Effector CD8-positive, alpha-beta T cell (primary cell): ENCODE data around the gene SMC3.
"Not testable (repeated sequence)": the region's sequence is repeated elsewhere in the genome, so short reads cannot be mapped to it uniquely, and the experiment has no call there.

Experiments
- DNase-seq: peaks from one replicate; lab custom pipeline; 2025; lab: John Stamatoyannopoulos, UW
- total RNA-seq, 4 experiments: gene quantifications; one replicate each; lab custom pipeline; 2026; lab: John Stamatoyannopoulos, UW

The SMC3 gene
- total RNA-seq = 179 to 227 (median 189) reads per million in 4 experiments

GRCh38 chr10:110567201-110568054 lies at the start of gene SMC3:
SMC3 (plus strand) TSS chr10:110567695; CDS start chr10:110567817, 122 bp downstream.
- peak; percentile 88 for DNase-seq

- no peak for DNase-seq
Observed at GRCh38 chr10:110522365-110522988, 45.0 kb upstream of the SMC3 start.

GRCh38 chr10:110523736-110524135 lies 43.8 kb upstream of the SMC3 start:
- no peak for DNase-seq

- DNase-seq = no peak
Observed at GRCh38 chr10:110524179-110524858, 43.2 kb upstream of the SMC3 start.

- DNase-seq = no peak
Observed at GRCh38 chr10:110524859-110525232, 42.6 kb upstream of the SMC3 start.

GRCh38 chr10:110525349-110526260 lies 41.9 kb upstream of the SMC3 start:
- DNase-seq = no peak

GRCh38 chr10:110527731-110528171 lies 39.7 kb upstream of the SMC3 start:
- no peak for DNase-seq

- no peak for DNase-seq
Observed at GRCh38 chr10:110528224-110528996, 39.1 kb upstream of the SMC3 start.

GRCh38 chr10:110528997-110529524 lies 38.4 kb upstream of the SMC3 start:
- not testable (repeated sequence) for DNase-seq

- no peak for DNase-seq
Observed at GRCh38 chr10:110529596-110530011, 37.9 kb upstream of the SMC3 start.

- no peak for DNase-seq
Observed at GRCh38 chr10:110530131-110530831, 37.2 kb upstream of the SMC3 start.

- DNase-seq = no peak
Observed at GRCh38 chr10:110531687-110532086, 35.8 kb upstream of the SMC3 start.

- DNase-seq = not testable (repeated sequence)
Observed at GRCh38 chr10:110532628-110533027, 34.9 kb upstream of the SMC3 start.

- no peak for DNase-seq
Observed at GRCh38 chr10:110533149-110533548, 34.3 kb upstream of the SMC3 start.

GRCh38 chr10:110534571-110534970 lies 32.9 kb upstream of the SMC3 start:
- DNase-seq = no peak

- DNase-seq = no peak
Observed at GRCh38 chr10:110535958-110536891, 31.3 kb upstream of the SMC3 start.

- DNase-seq = no peak
Observed at GRCh38 chr10:110539091-110539490, 28.4 kb upstream of the SMC3 start.

- no peak for DNase-seq
Observed at GRCh38 chr10:110540031-110540430, 27.5 kb upstream of the SMC3 start.
